ENCODE results near the gene COL26A1.
"Not testable (repeated sequence)": the region's sequence is repeated elsewhere in the genome, so short reads cannot be mapped to it uniquely, and the experiment has no call there.

DNA sequence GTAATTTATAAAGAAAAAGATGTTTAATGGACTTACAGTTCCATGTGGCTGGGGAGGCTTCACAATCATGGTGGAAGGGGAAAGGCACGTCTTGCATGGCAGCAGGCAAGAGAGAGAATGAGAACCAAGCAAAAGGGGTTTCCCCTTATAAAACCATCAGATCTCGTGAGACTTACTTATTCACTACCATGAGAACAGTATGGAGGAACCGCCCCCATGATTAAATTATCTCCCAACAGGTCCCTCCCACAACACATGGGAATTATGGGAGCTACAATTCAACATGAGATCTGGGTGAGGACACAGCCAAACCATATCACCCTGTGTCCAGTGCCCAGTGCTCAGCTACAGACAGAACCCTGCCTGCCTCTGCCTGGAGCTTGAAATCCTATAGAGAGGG, 197.3 kb downstream of the COL26A1 start:
- TF ChIP-seq, protein P1, sequence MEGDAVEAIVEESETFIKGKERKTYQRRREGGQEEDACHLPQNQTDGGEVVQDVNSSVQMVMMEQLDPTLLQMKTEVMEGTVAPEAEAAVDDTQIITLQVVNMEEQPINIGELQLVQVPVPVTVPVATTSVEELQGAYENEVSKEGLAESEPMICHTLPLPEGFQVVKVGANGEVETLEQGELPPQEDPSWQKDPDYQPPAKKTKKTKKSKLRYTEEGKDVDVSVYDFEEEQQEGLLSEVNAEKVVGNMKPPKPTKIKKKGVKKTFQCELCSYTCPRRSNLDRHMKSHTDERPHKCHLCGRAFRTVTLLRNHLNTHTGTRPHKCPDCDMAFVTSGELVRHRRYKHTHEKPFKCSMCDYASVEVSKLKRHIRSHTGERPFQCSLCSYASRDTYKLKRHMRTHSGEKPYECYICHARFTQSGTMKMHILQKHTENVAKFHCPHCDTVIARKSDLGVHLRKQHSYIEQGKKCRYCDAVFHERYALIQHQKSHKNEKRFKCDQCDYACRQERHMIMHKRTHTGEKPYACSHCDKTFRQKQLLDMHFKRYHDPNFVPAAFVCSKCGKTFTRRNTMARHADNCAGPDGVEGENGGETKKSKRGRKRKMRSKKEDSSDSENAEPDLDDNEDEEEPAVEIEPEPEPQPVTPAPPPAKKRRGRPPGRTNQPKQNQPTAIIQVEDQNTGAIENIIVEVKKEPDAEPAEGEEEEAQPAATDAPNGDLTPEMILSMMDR (IDR thresholded peaks at IDR 0.05): not testable (repeated sequence)
- not testable (repeated sequence) for TF ChIP-seq POLR2AphosphoS5, POLR2A (IDR thresholded peaks at IDR 0.05)
